Stimulated activated CD8-positive, alpha-beta memory T cell treated with anti-CD3 and anti-CD28 coated beads, Interleukin-7, amount 100 ng/mL, for 24 hours (primary cell): ENCODE measurements around the gene HCAR1.
"Not testable (repeated sequence)": the region's sequence is repeated elsewhere in the genome, so short reads cannot be mapped to it uniquely, and the experiment has no call there.

Experiments
- DNase-seq: peaks from one replicate; pipeline ENCODE4 v3.0.0-alpha.2; 2020; ENCODE audit warnings: low read depth

The HCAR1 gene

GRCh38 chr12:122721057-122721545 lies 9.5 kb downstream of the HCAR1 start:
- no peak for DNase-seq

GRCh38 chr12:122716658-122717057 lies 14.0 kb downstream of the HCAR1 start, which contains the start of gene HCAR3:
Gene HCAR3, minus strand, starts transcription at chr12:122716811. Its CDS starts 74 bp downstream, at chr12:122716737.
- DNase-seq = not testable (repeated sequence)

GRCh38 chr12:122715211-122715610 lies 15.4 kb downstream of the HCAR1 start:
- not testable (repeated sequence) for DNase-seq

- not testable (repeated sequence) for DNase-seq
Measured at GRCh38 chr12:122713491-122714188, 17.0 kb downstream of the HCAR1 start.

- DNase-seq = not testable (repeated sequence)
Measured at GRCh38 chr12:122711266-122711665, 19.4 kb downstream of the HCAR1 start.

- DNase-seq = not testable (repeated sequence)
Measured at GRCh38 chr12:122710341-122710740, 20.3 kb downstream of the HCAR1 start.

- DNase-seq = not testable (repeated sequence)
Measured at GRCh38 chr12:122709287-122709686, 21.4 kb downstream of the HCAR1 start.

GRCh38 chr12:122703841-122704240 lies 26.8 kb downstream of the HCAR1 start:
- not testable (repeated sequence) for DNase-seq

- not testable (repeated sequence) for DNase-seq
Measured at GRCh38 chr12:122702890-122703611, 27.6 kb downstream of the HCAR1 start, which contains the start of gene HCAR2. Gene HCAR2, minus strand, starts transcription at chr12:122703357. Its CDS starts 74 bp downstream, at chr12:122703283.

- DNase-seq = not testable (repeated sequence)
Measured at GRCh38 chr12:122701481-122701880, 29.2 kb downstream of the HCAR1 start.

GRCh38 chr12:122700038-122700710 lies 30.5 kb downstream of the HCAR1 start:
- DNase-seq = not testable (repeated sequence)

GRCh38 chr12:122696922-122697321 lies 33.7 kb downstream of the HCAR1 start:
- not testable (repeated sequence) for DNase-seq

GRCh38 chr12:122691566-122691965 lies 39.1 kb downstream of the HCAR1 start:
- DNase-seq = no peak

GRCh38 chr12:122688291-122688690 lies 42.4 kb downstream of the HCAR1 start:
- DNase-seq = no peak

- no peak for DNase-seq
Measured at GRCh38 chr12:122687086-122687485, 43.6 kb downstream of the HCAR1 start.

GRCh38 chr12:122686538-122686937 lies 44.1 kb downstream of the HCAR1 start:
- no peak for DNase-seq

GRCh38 chr12:122684297-122684813 lies 46.3 kb downstream of the HCAR1 start:
- DNase-seq = no peak

GRCh38 chr12:122681814-122682213 lies 48.8 kb downstream of the HCAR1 start:
- DNase-seq = no peak

- not testable (repeated sequence) for DNase-seq
Measured at GRCh38 chr12:122680989-122681388, 49.7 kb downstream of the HCAR1 start.

- DNase-seq = not testable (repeated sequence)
Measured at GRCh38 chr12:122676781-122677180, 53.9 kb downstream of the HCAR1 start.
